Measurements from ENCODE around the gene EPHA6. TPM values are rescaled to one million over a fixed set of nuclear protein-coding genes. Genes with fewer than 3 reads are reported as not detected.
A peak's percentile ranks its signal among the peaks of the same experiment; 100 is the strongest.

Gene EPHA6
- total and polyA plus RNA-seq, 10 of the 15 experiments (the other 5 are each of a cell fraction or from before 2014, with no cell fraction given) = not detected

GRCh38 chr3:97277708-97278107 is 463.3 kb downstream of the EPHA6 start:
- intact Hi-C loops (cut with micrococcal nuclease; ENCODE audit: unreplicated experiment) = no loop called here
- DNase-seq (ENCODE audit: low read depth, low spot score) = no peak
- no peaks in the 10 kb centered on the region for H3K79me2 ChIP-seq (ENCODE audit: control insufficient read depth, insufficient read depth, low read length)
- ChIA-PET POLR2A (no interaction called here), SMC1A (ENCODE audit: uncharacterized antibody, unreplicated experiment) (no interaction called here), CTCF (interaction anchor here (0.6 to 1.3 kb wide), 2 partner anchors 15 to 17 kb away, joined by 3 to 4 read pairs; no protein-coding TSS in a partner anchor), RAD21 (ENCODE audit: unreplicated experiment) (no interaction called here)
- H2AFZ ChIP-seq (ENCODE audit: control insufficient read depth, low read depth, low read length) = no peak overlapping the region
- no peak for ATAC-seq
- no peaks in the 10 kb centered on the region for H3K9me3 ChIP-seq (replicated peaks; ENCODE audit: control insufficient read depth, insufficient read depth, low read length)
- H3K27me3 ChIP-seq (replicated peaks in 1 of 2; ENCODE audit: control insufficient read depth in 2 of 2, insufficient read depth in 2 of 2, low read length in 1 of 2) = no peaks in the 10 kb centered on the region
- WGBS (ENCODE audit: insufficient coverage, insufficient replicate concordance, low lambda C conversion rate, missing lambda C conversion rate) = 55% methylated on average over 4 of the region's 4 CpGs
- H3K4me1 ChIP-seq (ENCODE audit: control insufficient read depth, insufficient read depth, low read length) = no peaks in the 10 kb centered on the region
- H3K27ac ChIP-seq (ENCODE audit: control insufficient read depth, insufficient read depth) = no peak overlapping the region
- no TSS peak for BruUV-seq (replicated peaks)
- no peaks in the 10 kb centered on the region for H3K36me3 ChIP-seq (ENCODE audit: control insufficient read depth in 2 of 2, insufficient read depth in 2 of 2, low read length in 1 of 2)
- in situ Hi-C loops (cut with MboI) = no loop called here
- H4K20me1 ChIP-seq (ENCODE audit: control insufficient read depth, insufficient read depth) = no peaks in the 10 kb centered on the region
- TF ChIP-seq EP300 (IDR thresholded peaks at IDR 0.05; ENCODE audit: borderline replicate concordance in 1 of 2, control insufficient read depth in 1 of 2, low read depth in 2 of 2, low read length in 2 of 2) (no peak), NR2F1 (conservative IDR thresholded peaks at IDR 0.05) (no peak), NR2C1 (IDR thresholded peaks at IDR 0.05) (no peak), SIN3A (IDR thresholded peaks at IDR 0.05; ENCODE audit: low read depth, low read length) (no peak)
- FAIRE-seq = no peak
- no peak overlapping the region for H3K9ac ChIP-seq (ENCODE audit: control insufficient read depth, insufficient read depth, low read length)
- H3K4me3 ChIP-seq = no peak overlapping the region
- H3K4me2 ChIP-seq (ENCODE audit: control insufficient read depth, insufficient read depth) = no peak overlapping the region

- no peaks in the 10 kb centered on the region for H3K79me2 ChIP-seq (ENCODE audit: control insufficient read depth, insufficient read depth, low read length)
- no peaks in the 10 kb centered on the region for H4K20me1 ChIP-seq (ENCODE audit: control insufficient read depth, insufficient read depth)
- H3K4me3 ChIP-seq = no peak overlapping the region
- no peaks in the 10 kb centered on the region for H3K36me3 ChIP-seq (ENCODE audit: control insufficient read depth in 2 of 2, insufficient read depth in 2 of 2, low read length in 1 of 2)
- CTCF ChIA-PET = no interaction called here
- RAD21 ChIA-PET (ENCODE audit: unreplicated experiment) = no interaction called here
- no TSS peak for BruUV-seq (replicated peaks)
- TF ChIP-seq BCL11A (IDR thresholded peaks at IDR 0.05; ENCODE audit: low read depth, low read length) = no peak
- TF ChIP-seq, protein P1, sequence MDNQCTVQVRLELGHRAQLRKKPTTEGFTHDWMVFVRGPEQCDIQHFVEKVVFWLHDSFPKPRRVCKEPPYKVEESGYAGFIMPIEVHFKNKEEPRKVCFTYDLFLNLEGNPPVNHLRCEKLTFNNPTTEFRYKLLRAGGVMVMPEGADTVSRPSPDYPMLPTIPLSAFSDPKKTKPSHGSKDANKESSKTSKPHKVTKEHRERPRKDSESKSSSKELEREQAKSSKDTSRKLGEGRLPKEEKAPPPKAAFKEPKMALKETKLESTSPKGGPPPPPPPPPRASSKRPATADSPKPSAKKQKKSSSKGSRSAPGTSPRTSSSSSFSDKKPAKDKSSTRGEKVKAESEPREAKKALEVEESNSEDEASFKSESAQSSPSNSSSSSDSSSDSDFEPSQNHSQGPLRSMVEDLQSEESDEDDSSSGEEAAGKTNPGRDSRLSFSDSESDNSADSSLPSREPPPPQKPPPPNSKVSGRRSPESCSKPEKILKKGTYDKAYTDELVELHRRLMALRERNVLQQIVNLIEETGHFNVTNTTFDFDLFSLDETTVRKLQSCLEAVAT (IDR thresholded peaks at IDR 0.05) = no peak
- TF ChIP-seq EGR1 (IDR thresholded peaks at IDR 0.05; ENCODE audit: borderline replicate concordance in 1 of 2, low read depth in 2 of 2, low read length in 2 of 2) = no peak
- TF ChIP-seq MTA3 (IDR thresholded peaks at IDR 0.05; ENCODE audit: borderline replicate concordance, low read length) = no peak
- no peak for TF ChIP-seq NFYA (IDR thresholded peaks at IDR 0.05; ENCODE audit: borderline replicate concordance, low read depth, low read length)
- no peak for TF ChIP-seq BACH1 (IDR thresholded peaks at IDR 0.05; ENCODE audit: borderline replicate concordance)
- no peak for TF ChIP-seq SP1 (IDR thresholded peaks at IDR 0.05; ENCODE audit: low read depth, low read length)
- no peak for TF ChIP-seq SMAD5 (IDR thresholded peaks at IDR 0.05; ENCODE audit: low read depth)
- no peaks in the 10 kb centered on the region for H3K27me3 ChIP-seq (replicated peaks in 1 of 2; ENCODE audit: control insufficient read depth in 2 of 2, insufficient read depth in 2 of 2, low read length in 1 of 2)
- H3K4me2 ChIP-seq (ENCODE audit: control insufficient read depth, insufficient read depth) = no peak overlapping the region
- SMC1A ChIA-PET (ENCODE audit: uncharacterized antibody, unreplicated experiment) = no interaction called here
- H3K9ac ChIP-seq (ENCODE audit: control insufficient read depth, insufficient read depth, low read length) = no peak overlapping the region
- H3K4me1 ChIP-seq (ENCODE audit: control insufficient read depth, insufficient read depth, low read length) = no peaks in the 10 kb centered on the region
- FAIRE-seq = no peak
- whole genome bisulfite sequencing (ENCODE audit: insufficient coverage, insufficient replicate concordance, low lambda C conversion rate, missing lambda C conversion rate) = 0% methylated on average over 1 of the region's 1 CpG
- no peak for DNase-seq (ENCODE audit: low read depth, low spot score)
- POLR2A ChIA-PET = no interaction called here
- intact Hi-C loops (cut with micrococcal nuclease; ENCODE audit: unreplicated experiment) (no loop called here), in situ Hi-C loops (cut with MboI) (no loop called here)
- no peaks in the 10 kb centered on the region for H3K9me3 ChIP-seq (replicated peaks; ENCODE audit: control insufficient read depth, insufficient read depth, low read length)
- no peak overlapping the region for H2AFZ ChIP-seq (ENCODE audit: control insufficient read depth, low read depth, low read length)
- ATAC-seq = peak; percentile 31; the same call in 1 of the 3 replicates
- H3K27ac ChIP-seq (ENCODE audit: control insufficient read depth, insufficient read depth) = no peak overlapping the region
Measured at GRCh38 chr3:97278506-97278905, 464.1 kb downstream of the EPHA6 start.

Data from GM12878 (cell line).